CD4-positive, alpha-beta T cell treated with Interleukin-1 beta for 1 hour (primary cell): ENCODE measurements around the gene TNFRSF1A.
A peak's percentile ranks its signal among the peaks of the same experiment; 100 is the strongest.
"Not testable (repeated sequence)": the region's sequence is repeated elsewhere in the genome, so short reads cannot be mapped to it uniquely, and the experiment has no call there.

Experiments used
- DNase-seq, 2 donors: peaks; one replicate each; pipeline ENCODE4 v3.0.0-alpha.2; 2020 to 2022

TNFRSF1A gene

DNA sequence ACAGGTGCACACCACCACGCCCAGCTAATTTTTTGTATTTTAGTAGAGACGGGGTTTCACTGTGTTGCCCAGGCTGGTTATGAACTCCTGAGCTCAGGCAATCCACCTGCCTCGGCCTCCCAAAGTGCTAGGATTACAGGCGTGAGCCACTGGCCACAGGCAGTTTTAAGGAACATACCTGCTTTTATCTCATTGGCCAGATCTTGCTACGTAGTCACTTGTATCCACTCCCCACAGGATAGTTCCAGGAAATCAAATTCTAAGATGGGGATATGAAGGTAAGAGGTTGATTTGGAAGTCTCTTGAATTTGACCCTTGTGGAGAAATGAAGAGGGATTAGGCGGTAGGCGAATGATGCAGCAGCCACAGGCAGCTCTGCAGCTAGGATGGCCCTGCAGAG is 40.2 kb downstream of the TNFRSF1A start:
- DNase-seq = no peak

DNA sequence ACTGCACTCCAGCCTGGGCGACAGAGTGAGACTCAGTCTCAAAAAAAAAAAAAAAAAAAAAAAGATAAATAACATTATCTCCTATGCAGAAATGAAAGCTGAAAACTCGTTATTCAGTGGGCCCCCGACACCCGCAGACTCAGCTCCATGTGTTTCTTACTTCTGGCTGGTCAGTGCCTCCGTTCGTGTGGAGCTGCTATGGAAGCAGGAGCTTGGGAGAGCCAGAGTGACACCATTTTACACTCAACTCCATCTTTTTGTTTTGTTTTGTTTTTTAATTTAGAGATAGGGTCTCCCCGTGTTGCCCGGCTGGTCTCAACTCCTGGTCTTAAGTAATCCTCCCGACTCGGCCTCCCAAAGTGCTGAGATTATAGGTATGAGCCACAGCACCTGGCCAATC is 44.7 kb downstream of the TNFRSF1A start:
- DNase-seq = no peak

DNA sequence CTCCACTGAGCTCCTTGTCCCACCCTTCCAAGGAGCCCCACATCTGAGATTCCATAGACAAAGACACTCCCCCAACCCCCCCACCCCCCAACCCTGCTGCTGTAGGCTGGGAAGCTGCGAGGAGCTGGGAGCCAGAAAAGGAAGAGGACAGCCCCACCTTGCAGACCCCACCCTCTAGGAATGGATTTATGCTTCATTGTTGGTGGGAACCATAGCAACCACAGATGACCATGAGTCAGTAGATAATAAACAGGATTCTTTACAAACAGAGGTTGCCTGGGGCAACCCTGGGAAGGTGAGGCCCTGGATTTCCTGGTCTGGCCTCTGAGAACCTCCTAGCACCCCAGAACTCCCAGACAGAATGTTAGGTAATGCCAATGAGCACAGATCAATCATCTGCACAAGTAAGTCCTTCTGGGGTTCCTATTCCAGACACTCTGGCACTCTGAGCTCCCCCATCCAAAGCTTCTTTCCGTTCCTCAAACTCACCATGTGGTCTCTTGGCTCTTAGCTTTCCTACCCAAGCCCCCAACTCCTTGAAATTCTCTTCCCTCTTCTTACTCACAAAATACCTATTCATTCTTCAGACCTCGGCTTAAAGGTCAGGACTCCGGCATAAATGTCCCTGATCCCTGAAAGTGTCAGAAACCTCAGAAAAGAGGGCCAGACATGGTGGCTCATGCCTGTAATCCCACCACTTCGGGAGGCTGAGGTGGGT is 46.6 kb downstream of the TNFRSF1A start:
- DNase-seq = peak in 1 of 2 donors; percentile 14

DNA sequence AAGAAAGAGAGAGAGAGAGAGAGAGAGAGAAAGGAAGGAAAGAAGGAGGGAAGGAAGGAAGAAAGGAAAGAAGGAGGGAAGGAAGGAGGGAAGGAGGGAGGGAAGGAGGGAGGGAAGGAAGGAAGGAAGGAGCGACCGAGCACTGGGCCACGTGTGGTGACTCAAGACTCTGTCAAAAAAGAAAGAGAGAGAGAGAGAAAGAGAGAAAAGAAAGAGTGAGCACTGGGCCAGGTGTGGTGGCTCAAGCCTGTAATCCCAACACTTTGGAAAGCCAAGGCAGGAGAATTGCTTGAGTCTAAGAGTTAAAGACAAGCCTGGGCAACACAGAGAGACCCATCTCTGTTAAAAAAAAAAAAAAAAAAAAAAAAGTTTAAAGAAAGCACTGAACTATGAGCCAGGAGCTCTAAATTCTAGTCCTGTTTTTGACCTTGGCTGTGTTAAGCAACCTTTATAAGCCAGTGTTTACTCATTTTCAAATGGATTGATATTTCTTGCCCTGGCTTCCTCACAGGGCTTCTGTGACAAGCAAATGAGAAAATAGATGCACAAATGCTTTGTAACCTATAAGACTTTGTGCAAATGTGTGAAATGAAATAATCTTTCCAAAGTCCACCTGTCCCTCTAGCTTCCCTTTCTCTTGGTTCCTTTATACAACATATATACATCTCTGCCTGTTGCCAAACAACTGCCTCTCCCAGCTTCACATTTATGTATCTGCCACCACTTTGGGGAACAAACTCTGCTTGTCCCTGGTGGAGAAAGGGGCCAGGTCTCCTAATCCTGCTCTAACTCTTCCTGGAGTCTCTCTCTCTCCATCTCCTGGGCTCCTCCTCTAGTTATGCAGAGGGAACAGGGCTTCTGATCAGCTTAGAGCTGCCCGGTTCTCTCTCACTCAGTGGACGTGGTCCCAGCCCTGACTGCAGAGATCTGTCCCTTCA is 47.5 kb downstream of the TNFRSF1A start:
- no peak for DNase-seq

DNA sequence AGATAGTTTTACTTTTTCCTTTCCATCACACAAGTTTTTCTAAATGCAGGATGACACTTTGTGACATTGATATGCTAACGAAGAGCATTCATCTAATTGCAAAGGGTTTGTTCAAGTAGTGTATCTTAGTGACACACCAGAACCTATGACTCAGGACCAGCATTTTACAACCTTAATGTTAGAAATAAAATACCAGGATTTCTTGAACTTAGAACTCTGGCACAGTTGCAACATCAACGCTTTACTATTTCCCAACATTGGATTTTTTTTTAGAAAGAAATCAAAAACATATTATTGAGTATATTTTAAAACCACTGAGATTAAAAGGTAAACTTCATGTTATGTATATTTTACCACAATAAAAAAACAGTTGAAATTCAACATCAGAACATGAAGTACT is 49.3 kb downstream of the TNFRSF1A start:
- DNase-seq = no peak

DNA sequence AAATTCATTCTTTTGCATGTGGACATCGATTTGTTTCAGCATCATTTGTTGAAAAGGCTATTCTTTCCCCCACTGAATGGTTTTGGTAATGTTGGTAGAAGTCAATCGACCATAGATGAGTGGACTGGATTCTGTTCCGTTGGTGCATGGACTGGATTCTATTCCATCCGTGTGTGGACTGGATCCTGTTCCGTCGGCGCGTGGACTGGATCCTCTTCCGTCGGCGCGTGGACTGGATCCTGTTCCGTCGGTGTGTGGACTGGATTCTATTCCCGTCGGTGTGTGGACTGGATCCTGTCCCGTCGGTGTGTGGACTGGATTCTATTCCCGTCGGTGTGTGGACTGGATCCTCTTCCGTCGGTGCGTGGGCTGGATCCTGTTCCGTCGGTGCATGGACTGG is 52.0 kb downstream of the TNFRSF1A start:
- not testable (repeated sequence) for DNase-seq

DNA sequence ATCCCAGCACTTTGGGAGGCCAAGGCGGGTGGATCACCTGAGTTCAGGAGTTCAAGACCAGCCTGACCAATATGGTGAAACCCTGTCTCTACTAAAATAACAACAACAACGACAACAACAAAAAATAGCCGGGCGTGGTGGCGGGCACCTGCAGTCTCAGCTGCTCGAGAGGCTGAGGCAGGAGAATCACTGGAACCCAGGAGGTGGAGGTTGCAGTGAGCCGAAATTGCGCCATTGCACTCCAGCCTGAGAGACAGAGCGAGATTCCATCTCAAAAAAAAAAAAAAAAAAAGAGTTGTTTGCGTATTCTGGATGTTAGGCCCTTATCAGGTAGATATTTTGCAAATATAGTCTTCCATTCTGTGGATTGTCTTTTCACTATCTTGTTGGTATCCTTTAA is 52.8 kb downstream of the TNFRSF1A start:
- DNase-seq = not testable (repeated sequence)

DNA sequence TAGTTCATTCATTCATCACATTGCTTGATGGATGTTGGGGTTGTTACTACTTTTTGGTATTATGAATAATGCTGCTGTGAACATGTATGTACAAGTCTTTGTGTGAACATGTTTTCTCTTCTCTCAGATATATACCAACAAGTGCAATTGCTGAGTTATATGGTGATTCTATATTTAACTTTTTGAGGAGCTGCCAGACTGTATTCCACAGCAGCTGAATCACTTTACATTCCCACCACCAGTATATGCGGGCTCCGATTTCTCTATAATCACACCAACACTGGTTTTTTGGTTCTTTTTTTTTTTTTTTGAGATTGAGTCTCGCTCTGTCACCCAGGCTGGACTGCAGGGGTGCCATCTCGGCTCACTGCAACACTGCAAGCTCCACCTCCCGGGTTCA is 53.6 kb downstream of the TNFRSF1A start:
- no peak for DNase-seq

DNA sequence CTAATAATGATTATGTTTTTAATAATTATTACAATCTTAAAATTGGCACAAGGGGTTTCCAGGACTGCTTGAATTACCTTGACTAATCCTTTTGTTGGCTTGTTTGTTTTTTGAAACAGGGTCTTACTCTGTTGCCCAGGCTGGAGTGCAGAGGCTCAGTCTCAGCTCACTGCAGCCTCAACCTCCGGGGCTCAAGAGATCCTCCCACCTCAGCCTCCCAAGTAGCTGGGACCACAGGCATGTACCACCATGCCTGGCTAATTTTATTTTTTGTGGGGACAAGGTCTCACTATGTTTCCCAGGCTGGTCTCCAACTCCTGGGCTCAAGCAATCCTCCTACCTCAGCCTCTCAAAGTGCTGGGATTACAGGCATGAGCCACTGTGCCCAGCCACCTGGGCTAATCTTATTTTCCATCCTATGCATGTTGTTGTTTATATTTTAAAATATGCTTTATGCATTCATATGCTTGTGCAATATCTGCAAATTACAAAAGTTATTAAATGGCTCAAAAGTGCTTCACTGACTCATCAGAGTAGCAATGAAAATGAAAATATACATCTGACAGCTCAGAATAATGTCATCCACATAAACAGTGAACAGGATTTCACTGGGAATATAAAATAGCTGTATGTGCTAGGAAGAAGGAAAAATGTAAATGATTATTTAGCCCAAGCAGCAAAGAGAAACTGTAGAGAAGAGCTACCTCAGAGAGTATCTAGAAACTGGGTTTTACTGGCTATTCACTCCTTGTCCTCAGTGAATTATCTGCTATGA is 56.2 kb downstream of the TNFRSF1A start:
- DNase-seq = no peak

DNA sequence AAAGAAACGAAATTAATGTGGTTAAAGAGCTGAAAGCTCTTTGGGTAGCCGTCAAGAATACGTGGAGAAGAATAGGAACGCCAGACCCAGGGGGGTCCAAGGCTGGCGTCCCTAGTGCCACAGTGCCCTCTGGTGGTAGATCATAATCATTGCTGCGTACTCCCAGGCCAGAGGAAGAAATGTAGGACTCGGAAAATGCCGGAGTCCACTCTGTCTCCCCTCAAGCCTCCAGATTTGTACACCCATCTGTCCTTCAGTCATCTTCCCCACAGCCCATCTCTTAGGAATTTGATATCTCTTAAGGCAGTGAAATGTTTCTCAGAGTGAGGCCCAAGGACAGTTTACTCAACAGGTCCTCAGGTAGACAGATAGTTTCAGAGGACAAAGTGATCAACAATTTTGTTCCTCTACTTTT is 56.8 kb downstream of the TNFRSF1A start:
- DNase-seq = peak; percentile 56 to 66

DNA sequence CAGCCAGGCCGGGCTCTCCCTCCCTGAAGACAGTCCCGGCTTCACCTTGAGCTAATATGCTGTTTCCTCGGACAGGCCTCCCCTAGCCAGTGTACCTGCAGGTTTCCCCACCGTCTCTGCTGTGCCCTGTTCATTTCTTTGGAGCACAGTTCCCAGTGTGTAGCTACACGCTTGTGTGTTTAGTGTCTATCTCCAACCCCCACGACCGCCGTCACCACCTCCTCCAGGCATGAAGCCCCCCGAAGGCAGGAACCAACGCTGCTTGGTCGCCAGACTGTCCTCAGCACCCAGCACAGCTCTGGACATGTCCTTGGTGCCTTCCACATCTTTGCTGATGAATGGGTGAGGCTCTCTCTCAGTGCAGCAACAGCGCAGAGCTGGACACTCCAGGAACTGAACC is 57.6 kb downstream of the TNFRSF1A start:
- no peak for DNase-seq

DNA sequence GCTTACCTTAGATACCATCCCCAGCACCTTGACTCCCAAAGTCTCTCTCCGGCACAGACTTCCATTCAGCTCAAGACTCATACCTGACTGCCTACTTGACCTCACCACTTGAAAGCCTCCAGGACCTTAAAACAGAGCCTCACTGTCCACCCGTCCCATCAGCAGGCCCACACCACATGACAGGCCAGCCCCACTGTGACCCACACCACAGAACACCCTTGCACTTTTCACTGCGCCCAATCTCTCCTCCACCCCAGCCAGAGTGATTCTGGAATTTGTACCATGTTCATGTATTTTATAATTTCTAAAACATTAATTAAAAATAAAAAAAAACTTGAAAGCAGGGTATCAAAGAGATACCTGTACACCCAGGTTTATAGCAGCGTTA is 59.4 kb downstream of the TNFRSF1A start:
- DNase-seq = no peak

DNA sequence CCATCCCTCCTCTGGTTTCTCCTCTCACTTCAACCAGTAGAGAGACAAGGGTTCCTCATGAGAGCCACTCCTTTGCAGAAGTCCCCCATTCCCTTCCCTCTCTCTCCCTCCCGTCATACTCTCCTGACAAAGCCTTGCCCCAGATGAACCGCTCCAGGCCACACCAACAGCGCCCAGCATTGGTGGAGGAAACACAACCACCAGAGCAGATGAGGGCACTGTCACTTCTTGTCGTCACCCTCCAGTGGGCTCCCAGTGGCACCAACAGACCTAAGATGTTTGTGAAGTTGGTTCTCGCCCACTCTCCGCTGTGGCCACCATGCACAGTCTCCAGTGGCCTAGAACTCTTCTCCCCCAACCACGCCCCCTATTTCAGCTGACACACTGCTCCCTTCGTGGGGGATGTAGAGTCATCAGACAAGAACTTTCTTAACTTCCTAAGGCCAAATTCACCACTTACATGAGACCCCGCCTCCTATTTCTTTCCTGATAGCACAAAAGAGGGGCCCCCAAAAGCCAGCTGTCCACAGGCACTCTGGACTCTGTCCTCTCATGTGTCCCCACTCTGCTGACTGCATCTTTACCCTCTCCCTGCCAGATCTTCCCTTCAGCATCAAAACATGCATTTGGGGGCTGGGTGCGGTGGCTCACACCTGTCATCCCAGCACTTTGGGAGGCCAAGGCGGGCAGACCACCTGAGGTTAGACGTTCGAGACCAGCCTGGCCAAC is 60.6 kb downstream of the TNFRSF1A start:
- no peak for DNase-seq

DNA sequence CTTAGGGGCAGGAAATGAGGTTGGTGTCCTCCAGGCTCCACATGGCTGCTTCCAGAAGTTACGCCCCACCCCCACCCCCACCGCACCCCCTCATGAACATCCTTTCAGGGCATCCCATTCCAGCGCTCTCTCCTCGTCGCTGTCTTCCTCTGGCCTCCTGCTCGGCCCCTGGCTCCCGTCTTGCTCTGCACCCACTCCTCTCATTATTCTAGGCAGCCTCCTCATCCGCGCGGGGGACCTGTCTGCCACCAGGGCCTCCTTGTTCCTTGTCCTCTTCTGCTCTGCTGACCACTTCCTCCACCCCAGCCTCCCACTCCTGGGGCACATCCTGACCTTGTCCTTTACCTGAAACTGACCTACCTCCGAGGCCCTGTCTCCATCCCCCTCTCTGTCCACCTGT is 61.2 kb downstream of the TNFRSF1A start:
- DNase-seq = no peak

DNA sequence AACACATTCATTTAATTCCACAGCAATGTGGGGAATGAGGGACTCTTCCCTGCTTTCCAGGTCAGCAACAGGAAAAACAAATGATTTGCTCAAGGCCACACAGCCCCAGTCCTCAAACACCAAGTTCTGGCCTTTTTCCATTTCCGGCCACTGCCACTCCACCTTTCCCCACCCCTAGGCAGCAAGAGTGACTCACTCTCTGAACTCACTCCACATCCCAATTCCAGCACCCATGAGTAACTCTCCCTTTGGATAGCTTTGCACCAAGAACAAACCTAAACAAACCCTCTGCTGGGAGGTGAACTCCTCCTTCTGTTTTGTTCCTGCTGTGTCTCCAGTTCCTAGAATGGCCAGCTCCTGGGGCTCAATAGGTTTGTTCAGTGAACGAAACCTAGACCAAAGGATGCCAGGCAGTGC is 61.8 kb downstream of the TNFRSF1A start:
- no peak for DNase-seq

DNA sequence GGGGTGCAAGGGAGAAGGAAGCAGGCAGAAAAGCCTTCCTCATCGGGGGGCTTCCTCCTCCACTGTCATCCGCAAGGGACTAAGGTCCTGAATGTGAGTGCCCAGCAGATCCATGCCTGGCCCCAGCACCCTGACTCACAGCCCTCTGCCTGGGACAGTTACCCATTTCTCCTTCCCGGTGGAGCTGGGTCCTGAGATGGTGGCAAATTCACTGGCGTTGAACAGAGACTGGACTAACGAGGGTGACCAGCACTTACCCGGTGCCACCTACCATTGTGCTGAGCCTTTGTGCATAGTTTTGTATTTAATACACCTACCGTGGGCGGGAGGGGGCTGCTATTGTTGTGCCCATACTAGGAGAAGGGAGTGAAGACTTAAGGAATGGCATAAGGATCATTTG is 62.2 kb downstream of the TNFRSF1A start:
- DNase-seq = no peak

DNA sequence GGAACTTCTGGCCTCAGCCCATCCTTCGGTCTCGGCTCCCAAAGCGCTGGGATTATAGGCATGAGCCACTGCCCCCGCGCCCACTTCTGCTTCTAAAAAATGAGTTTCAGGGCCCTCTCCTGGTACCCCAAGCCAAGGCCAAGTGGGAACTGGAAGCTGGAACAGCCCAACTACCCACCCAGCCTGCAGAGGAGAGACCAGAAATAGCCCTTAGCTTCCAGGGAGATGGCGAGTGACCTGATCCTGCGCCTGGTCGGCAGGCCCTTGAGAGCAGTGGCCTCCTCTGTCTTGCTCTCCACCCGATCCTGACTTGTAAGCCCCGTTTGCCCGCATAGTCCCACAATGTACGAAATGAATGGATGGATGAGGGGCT is 62.6 kb downstream of the TNFRSF1A start:
- no peak for DNase-seq
